Activated CD8-positive, alpha-beta memory T cell treated with anti-CD3 and anti-CD28 coated beads for 36 hours (primary cell): ENCODE results near the gene CRISP1. TPM values are rescaled to one million over a fixed set of nuclear protein-coding genes. Genes with fewer than 3 reads are reported as not detected.
"Not testable (repeated sequence)": the region's sequence is repeated elsewhere in the genome, so short reads cannot be mapped to it uniquely, and the experiment has no call there.

Experiments
- CTCF ChIA-PET: fragments of 350-600 bp; sonication (Branson Sonifier 250); formaldehyde crosslinking; loops from one replicate; lab custom pipeline; 2021; ENCODE audit warnings: antibody characterized with exemption; lab: Charles Lee
- POLR2A ChIA-PET: fragments of 350-600 bp; sonication (Branson Sonifier 250); formaldehyde crosslinking; loops from one replicate; lab custom pipeline; 2021; ENCODE audit warnings: antibody characterized with exemption; lab: Charles Lee
- total RNA-seq, 2 experiments: library from RNA; stranded (reverse); gene quantifications; one replicate each; pipeline ENCODE4 v1.2.3, GENCODE V29; 2021

The CRISP1 gene
- total RNA-seq, 2 experiments from 2014 or later, result not detected

DNA sequence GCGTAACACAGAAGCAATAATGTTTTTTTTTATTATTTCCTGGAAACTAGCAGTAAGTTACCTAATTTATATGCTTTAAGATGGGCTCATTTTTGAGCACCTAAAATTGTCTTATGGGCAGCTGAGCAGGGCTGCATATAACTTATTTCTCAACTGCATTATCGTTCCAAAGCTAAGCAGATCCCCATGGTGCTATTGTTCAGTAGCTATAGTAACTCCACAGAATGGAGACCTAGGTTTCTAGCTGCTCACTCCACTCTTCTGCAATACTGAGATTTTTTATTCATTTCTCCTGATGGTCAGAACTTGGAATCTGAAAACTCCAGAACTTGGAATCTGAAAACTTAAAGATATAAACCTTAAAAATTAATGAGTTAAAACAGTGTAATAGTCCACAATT lies 18.7 kb downstream of the CRISP1 start:
- POLR2A ChIA-PET, result no interaction called here
- CTCF ChIA-PET, result no interaction called here

DNA sequence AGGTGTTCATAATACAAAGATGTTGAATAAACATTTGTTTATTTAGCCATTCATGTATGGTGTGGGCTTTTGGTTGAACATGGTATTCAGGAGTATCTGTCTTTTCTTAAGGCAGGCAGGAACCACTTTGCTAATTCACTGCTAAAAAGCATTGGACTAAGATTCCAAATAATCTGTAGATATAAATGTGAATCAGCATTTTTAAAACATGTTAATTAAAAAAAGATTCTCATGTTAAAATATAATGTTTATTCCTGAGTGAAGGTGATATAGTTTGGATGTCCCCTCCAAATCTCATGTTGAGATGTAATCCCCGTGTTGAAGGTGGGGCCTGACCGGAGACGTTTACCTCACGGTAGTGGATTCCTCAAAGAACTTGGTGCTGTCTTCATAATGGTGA lies 19.3 kb downstream of the CRISP1 start:
- POLR2A ChIA-PET, result no interaction called here
- CTCF ChIA-PET, result no interaction called here

DNA sequence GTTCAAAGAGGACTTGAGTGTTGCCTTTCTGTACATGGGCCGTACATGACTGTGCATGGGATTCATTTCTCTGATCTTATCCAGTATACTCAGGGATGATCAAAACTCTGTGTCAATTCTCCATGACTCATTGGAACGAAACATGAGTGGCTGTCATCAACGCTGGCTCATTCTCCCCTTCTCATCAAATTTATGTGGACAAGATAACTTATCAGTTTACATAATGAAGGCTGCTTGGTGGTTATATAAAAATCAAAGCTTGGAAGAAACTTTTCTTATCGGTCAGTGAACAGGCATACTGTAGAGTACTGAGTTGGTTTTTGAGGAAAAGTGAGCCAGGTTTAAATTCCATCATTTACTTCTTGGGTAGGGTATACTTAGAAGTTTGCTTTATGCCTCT lies 24.9 kb downstream of the CRISP1 start:
- ChIA-PET POLR2A (no interaction called here), CTCF (no interaction called here)

DNA sequence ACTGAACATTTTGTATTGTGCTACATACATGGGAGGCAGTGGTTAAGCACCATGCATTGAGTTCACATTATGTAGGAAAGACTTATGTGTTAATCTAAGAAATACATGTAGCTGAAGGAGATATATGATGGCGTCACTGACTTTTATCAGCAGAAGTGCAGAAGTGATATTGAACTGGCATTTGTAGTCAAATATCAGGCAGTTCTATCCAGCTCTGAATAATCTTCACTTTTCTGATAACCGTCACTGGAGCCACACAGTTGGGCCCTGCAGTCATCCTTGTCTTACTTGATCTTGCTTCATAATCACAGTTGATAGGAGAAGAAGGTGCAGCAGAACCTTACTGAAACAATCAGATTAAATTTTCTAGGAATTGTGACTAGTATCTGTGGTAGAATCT lies 26.4 kb downstream of the CRISP1 start:
- POLR2A ChIA-PET, result no interaction called here
- CTCF ChIA-PET, result no interaction called here

DNA sequence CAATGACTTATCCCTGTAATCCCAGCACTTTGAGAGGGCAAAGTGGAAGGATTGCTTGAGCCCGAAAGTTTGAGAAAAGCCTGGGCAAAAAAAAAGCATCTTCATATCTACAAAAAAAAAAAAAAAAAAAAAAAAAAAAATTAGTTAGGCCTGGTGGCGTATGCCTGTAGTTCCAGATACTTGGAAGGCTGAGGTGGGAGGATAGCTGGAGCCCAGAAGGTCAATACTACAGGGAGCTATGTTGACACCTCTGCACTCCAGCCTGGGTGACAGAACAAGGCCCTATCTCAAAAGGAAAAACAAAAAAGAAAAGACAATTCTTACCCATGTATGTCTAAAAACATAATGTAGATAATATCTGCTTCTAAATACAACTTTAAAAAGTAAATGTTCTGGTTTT lies 27.2 kb downstream of the CRISP1 start:
- ChIA-PET POLR2A (no interaction called here), CTCF (no interaction called here)

DNA sequence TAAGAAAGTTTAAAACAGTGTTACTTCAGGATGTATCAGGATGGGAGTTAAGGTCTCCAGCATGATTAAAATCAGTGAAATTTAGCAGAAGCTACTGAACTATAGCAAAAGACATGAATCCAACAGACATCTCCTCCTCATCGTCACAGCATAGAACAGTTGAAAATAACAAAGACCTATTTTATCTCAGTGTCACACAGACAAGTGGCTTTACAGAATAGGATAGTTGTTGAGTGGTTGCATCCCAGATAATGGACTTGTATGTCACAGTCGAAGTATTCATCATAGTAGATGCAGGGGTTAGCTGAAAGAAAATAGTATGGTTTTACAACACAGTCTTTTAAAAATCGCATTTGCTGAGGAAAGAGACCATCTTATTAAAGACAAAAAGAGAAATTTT lies 31.2 kb downstream of the CRISP1 start:
- CTCF ChIA-PET, result no interaction called here
- POLR2A ChIA-PET, result no interaction called here

DNA sequence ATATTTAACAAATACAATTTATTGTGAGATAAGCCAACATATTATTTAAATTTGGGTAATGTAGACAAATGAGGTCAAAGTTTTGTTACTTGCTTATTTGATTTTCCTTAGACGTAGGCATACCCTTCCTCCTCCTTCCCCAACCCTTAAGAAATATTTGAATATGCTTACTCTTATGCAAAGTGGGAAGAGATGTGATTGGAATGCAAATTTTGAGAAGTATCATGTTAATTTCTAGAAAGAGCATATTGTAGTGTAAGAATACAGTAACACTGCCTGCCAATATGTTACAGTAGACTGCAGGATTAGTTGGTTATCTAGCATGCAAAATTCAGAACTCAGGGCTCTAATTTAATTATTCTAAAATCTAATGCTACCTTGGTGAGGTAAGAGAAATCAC lies 32.9 kb downstream of the CRISP1 start:
- POLR2A ChIA-PET, result no interaction called here
- CTCF ChIA-PET, result no interaction called here

DNA sequence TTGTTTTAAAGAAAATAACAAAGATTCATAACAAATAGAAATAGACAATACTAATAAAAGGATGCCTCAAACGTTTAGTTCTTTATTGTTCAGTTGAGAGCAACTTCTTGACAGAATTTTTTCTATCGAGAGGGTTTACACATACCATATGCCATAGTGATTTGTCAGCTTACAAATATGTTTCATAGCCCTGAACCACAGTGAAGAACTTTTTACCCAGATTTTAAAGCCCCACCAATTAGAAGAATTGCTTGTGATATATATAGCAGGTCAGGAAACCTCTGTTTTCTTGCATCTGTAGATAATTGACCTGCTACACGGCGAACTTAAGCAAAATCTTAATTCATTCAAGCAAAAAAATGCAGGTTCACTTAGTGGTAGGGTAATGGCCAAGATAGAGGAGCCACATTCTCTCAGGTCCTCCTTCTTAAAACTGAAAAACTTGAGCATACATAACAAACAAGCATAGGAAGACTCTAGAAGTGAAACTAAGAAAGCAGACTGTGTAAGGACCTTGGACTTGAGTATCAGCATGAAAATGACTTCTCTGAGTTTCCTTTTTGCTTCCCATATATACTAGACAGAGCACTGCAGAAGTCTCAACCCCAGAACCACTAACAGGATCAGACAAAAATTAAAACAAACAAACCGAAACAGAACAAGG lies 39.5 kb downstream of the CRISP1 start:
- CTCF ChIA-PET, result no interaction called here
- POLR2A ChIA-PET, result no interaction called here

DNA sequence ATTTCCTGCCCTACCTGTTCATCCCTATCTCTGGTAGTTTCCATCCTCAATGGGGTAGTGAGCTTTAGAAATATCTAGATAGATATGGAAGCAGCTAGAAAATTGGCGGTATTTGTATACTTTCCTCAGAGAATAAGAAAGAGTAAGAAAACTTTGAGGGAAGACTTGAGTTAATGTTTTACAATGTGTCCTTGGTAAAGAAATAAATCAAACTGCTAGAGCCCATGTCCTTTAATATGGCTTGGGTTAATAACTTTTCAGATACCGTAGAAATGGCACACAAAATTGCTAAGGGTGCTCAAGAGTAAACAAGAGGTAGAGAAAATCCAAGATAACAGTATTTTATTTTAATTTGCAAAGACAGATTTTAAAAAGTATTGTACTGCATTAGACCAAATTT lies 51.2 kb downstream of the CRISP1 start:
- ChIA-PET CTCF (no interaction called here), POLR2A (no interaction called here)

DNA sequence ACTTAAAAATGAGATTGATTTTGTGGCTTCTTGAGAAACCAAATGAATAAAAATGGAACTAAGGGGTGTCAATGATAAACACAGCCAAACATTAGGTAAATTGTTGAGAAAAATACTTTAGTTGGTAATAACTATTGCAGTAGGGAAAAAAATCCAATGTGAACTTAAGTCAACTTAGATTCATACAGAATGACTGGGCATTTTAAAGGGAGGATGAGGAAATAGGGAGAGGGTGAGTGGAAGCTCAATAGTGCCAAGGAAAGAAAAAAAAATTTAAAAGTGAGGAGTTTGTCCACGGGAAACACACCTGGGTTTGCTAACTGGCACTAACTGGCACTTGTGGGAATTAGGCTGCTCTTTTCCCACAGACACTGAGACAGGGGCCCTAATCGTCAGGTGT lies 53.1 kb downstream of the CRISP1 start:
- CTCF ChIA-PET, result no interaction called here
- POLR2A ChIA-PET, result no interaction called here

DNA sequence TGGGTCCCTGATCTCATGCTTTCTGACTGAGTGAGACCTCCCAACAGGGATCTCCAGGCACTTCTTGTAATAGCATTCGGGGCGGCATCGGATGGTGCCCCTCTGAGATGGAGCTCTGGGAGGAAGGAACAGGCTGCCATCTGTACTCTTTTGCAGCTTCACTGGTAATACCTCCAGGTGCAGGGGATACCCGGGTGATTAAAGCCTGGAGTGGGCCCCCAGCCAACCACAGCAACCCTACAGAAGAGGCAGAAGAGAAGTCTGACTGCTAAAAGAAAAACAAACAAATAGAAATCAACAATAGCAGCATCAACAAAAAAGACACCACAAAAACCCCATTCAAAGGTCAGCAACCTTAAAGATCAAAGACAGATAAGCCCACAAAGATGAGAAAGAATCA lies 60.2 kb downstream of the CRISP1 start:
- ChIA-PET POLR2A (no interaction called here), CTCF (no interaction called here)

DNA sequence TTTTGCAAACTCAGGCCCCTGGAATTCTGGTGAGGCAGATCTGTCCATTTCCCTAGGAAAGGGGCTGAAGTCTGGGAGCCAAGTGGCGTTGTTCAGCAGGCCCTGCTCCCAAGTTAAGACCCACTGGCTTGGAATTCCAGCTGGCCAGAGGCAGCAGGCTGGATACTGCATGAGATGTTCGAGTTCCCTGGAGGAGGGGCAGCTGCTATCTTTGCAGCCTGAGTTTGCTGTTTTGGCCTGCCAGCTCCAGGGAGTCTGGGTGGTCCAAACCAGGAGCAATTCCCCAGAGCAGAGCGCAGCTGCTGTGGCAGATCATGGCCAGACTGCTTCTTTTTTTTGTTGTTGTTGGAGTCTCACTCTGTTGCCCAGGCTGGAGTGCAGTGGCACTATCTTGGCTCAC lies 61.1 kb downstream of the CRISP1 start:
- POLR2A ChIA-PET, result no interaction called here

DNA sequence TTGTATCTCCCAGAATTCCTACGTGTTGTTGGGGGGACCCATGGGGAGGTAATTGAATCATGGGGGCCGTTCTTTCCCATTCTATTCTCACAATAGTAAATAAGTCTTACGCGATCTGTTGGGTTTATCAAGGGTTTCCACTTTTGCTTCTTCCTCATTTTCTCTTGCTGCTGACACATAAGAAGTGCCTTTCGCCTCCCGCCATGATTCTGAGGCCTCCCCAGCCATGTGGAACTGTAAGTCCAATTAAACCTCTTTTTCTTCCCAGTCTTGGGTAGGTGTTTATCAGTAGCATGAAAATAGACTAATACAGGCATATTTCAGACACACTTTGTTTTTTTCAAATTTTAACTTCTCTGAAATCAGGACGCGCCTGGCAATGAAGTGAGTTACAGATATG lies 64.8 kb downstream of the CRISP1 start:
- CTCF ChIA-PET, result no interaction called here

More for the DNA sequence above, 61.1 kb downstream of the CRISP1 start:
- CTCF ChIA-PET, result no interaction called here

DNA sequence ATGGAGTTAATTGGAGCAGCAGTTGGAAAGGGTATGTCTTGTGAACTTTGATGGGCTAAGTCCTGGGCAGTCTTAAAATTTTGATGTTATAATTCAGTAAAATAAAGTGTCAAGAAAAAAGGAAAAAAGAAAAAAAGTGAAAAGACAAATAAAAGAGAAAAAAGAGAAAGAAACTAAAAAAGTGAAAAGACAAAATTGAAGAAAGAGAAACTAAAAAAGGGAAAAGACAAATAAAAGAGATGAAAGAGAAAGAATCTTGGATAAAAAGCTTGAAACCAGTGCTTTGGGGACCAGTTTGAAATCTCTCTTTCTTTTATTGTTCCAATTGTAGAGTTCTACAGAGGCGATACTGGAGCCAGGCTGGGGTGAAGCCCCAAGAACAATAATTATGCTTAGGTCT lies 67.2 kb downstream of the CRISP1 start:
- CTCF ChIA-PET, result no interaction called here
- POLR2A ChIA-PET, result no interaction called here

More for the DNA sequence above, 64.8 kb downstream of the CRISP1 start:
- POLR2A ChIA-PET, result no interaction called here

DNA sequence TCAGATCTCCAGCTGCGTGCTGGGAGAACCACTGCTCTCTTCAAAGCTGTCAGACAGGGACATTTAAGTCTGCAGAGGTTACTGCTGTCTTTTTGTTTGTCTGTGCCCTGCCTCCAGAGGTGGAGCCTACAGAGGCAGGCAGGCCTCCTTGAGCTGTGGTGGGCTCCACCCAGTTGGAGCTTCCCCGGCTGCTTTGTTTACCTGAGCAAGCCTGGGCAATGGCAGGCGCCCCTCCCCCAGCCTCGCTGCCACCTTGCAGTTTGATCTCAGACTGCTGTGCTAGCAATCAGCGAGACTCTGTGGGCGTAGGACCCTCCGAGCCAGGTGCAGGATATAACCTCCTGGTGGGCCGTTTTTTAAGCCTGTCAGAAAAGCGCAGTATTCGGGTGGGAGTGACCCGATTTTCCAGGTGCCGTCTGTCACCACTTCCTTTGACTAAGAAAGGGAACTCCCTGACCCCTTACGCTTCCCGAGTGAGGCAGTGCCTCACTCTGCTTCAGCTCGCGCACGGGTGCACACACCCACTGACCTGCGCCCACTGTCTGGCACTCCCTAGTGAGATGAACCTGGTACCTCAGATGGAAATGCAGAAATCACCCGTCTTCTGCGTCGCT lies 69.4 kb downstream of the CRISP1 start:
- POLR2A ChIA-PET, CTCF ChIA-PET: not testable (repeated sequence)

DNA sequence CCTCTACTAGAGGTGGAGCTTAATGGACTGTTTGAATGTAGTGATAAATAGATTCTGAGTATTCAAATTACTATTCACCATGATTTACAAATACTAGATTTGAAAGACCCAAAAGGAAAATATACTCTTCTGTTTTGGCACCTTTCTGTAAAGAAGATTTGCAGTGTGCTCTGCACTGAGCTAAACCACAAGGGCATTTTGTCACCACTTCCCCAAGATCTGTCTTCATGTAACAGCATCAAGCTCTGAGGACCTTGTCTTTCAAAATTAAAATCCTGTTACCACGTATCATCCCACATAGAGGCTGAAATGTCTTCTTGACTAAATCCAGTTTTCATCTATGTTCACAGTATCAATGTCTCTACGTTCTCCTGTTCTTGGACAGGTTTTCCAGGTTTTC lies 76.0 kb downstream of the CRISP1 start:
- ChIA-PET CTCF (no interaction called here), POLR2A (no interaction called here)

DNA sequence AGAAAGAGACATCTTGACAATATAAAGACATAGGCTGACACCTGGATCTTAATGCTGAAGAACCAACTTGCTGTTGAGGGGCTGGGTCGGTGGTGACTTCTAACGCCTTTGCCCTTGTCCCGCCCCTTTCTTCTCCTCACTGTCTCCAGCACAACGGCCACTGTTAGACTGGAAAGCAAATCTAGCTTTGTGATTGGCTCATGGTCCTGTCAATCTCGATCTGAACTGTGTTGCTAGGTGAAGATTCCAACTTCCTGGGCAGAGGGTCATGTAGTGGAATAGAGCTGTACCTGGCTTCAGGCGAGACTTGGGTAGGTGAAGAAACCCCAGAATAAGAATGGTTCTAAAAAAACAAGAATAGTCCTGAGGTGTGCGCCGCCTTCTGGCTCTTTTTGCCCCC lies 79.2 kb downstream of the CRISP1 start, which contains the start of gene PGK2:
Gene PGK2, minus strand, starts transcription at position 110 of the 400 bp plus-strand sequence. Its CDS starts 98 bp downstream, at position 12.
- POLR2A ChIA-PET, result no interaction called here
- CTCF ChIA-PET, result no interaction called here

DNA sequence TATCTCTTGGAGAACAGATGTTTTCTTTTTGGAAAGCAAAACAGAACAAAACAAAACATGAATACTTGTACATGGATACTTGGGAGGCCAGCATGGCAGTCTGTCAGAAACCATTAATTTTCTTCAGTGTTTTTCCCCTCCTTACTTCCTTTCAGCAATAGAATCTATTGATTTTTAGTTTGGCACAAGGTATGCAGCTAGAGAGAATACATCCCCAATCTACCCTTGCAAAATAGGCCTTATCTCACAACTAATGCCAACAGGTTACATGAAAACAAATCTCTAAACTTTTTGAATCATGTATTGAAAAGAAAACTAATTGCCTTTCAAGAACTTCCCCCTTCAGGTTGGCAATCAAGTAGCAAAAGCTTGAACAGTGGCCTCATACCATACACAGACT lies 82.1 kb downstream of the CRISP1 start:
- ChIA-PET POLR2A (no interaction called here), CTCF (no interaction called here)
